Measurements from ENCODE around the gene RXYLT1. TPM values are rescaled to one million over a fixed set of nuclear protein-coding genes. Genes with fewer than 3 reads are reported as not detected.

RXYLT1 gene
- total RNA-seq, 1 donor from 2014 or later: 10.8 TPM

- Mint-ChIP-seq H3K9me3 (no peaks in the 10 kb centered on the region), H3K27ac (no peak overlapping the region), H3K27me3 (ENCODE audit: insufficient read depth, low read depth) (no peaks in the 10 kb centered on the region), H3K4me1 (no peaks in the 10 kb centered on the region), H3K4me3 (no peak overlapping the region), H3K36me3 (peaks cover 14% of the 10 kb centered on the region)
- no peaks in the 10 kb centered on the region for H3K27me3 ChIP-seq
- H3K27ac ChIP-seq: no peak overlapping the region
- H3K36me3 ChIP-seq: peaks cover 3% of the 10 kb centered on the region
- H3K9ac ChIP-seq: no peak overlapping the region
- no peak overlapping the region for H3K4me2 ChIP-seq
- TF ChIP-seq, protein P1, sequence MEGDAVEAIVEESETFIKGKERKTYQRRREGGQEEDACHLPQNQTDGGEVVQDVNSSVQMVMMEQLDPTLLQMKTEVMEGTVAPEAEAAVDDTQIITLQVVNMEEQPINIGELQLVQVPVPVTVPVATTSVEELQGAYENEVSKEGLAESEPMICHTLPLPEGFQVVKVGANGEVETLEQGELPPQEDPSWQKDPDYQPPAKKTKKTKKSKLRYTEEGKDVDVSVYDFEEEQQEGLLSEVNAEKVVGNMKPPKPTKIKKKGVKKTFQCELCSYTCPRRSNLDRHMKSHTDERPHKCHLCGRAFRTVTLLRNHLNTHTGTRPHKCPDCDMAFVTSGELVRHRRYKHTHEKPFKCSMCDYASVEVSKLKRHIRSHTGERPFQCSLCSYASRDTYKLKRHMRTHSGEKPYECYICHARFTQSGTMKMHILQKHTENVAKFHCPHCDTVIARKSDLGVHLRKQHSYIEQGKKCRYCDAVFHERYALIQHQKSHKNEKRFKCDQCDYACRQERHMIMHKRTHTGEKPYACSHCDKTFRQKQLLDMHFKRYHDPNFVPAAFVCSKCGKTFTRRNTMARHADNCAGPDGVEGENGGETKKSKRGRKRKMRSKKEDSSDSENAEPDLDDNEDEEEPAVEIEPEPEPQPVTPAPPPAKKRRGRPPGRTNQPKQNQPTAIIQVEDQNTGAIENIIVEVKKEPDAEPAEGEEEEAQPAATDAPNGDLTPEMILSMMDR (IDR thresholded peaks at IDR 0.05): no peak
- TF ChIP-seq EZH2phosphoT487 (IDR thresholded peaks at IDR 0.05): no peak
- TF ChIP-seq EZH2 (IDR thresholded peaks at IDR 0.05): no peak
- H3K9me3 ChIP-seq (ENCODE audit: low read depth): no peaks in the 10 kb centered on the region
- no peaks in the 10 kb centered on the region for H3F3A ChIP-seq (ENCODE audit: low read depth)
- no peak for DNase-seq (ENCODE audit: low spot score)
- H3K4me1 ChIP-seq: peaks cover 5% of the 10 kb centered on the region
- H4K20me1 ChIP-seq (ENCODE audit: low read depth): no peaks in the 10 kb centered on the region
- H2AFZ ChIP-seq (replicated peaks): no peak overlapping the region
- no peaks in the 10 kb centered on the region for H3K79me2 ChIP-seq (ENCODE audit: low read depth)
- no peak overlapping the region for H3K4me3 ChIP-seq
Observed at GRCh38 chr12:63790608-63790945, 10.9 kb downstream of the RXYLT1 start.

- H3K4me3 ChIP-seq: no peak overlapping the region
Observed at GRCh38 chr12:63792338-63792737, 12.6 kb downstream of the RXYLT1 start.

DNA sequence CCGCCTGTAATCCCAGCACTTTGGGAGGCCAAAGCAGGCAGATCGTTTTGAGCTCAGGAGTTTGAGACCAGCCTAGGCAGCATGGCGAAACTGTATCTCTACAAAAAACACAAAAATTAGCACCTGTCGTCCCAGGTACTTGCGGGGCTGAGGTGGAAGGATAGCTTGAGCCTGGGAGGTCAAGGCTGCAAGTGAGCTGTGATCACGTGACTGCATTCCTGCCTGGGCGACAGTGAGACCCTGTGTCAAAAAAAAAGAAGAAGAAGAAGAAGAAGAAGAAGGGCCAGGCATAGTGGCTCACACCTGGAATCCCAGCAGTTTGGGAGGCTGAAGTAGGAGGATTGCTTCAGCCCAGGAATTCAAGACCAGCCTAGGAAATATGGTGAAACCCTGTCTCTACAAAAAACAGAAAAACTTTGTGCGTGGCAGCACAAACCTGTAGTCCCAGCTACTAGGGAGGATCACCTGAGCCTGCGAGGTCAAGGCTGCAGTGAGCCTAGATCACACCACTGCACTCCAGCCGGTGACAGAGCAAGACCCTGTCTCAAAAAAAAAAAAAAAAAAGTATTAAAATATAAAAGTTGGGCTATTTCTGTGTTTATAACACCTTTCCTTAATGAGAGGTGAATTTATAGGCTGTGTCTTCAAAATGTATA, 15.5 kb downstream of the RXYLT1 start:
- Mint-ChIP-seq H3K9me3 (no peaks in the 10 kb centered on the region), H3K36me3 (peaks cover 5% of the 10 kb centered on the region), H3K27ac (no peak overlapping the region), H3K27me3 (ENCODE audit: insufficient read depth, low read depth) (no peaks in the 10 kb centered on the region), H3K4me1 (no peaks in the 10 kb centered on the region), H3K4me3 (no peak overlapping the region)
- peaks cover 5% of the 10 kb centered on the region for H3K4me1 ChIP-seq
- no peaks in the 10 kb centered on the region for H3K79me2 ChIP-seq (ENCODE audit: low read depth)
- H3F3A ChIP-seq (ENCODE audit: low read depth): no peaks in the 10 kb centered on the region
- no peak overlapping the region for H2AFZ ChIP-seq (replicated peaks)
- H3K4me3 ChIP-seq: no peak overlapping the region
- TF ChIP-seq, protein P1 (IDR thresholded peaks at IDR 0.05): no peak
- TF ChIP-seq EZH2phosphoT487 (IDR thresholded peaks at IDR 0.05) (no peak), EZH2 (IDR thresholded peaks at IDR 0.05) (no peak)
- no peaks in the 10 kb centered on the region for H3K27me3 ChIP-seq
- H4K20me1 ChIP-seq (ENCODE audit: low read depth): no peaks in the 10 kb centered on the region
- no peaks in the 10 kb centered on the region for H3K36me3 ChIP-seq
- H3K9ac ChIP-seq: no peak overlapping the region
- DNase-seq (ENCODE audit: low spot score): no peak
- H3K4me2 ChIP-seq: no peak overlapping the region
- H3K27ac ChIP-seq: no peak overlapping the region
- no peaks in the 10 kb centered on the region for H3K9me3 ChIP-seq (ENCODE audit: low read depth)

More at GRCh38 chr12:63792338-63792737, 12.6 kb downstream of the RXYLT1 start:
- Mint-ChIP-seq H3K27me3 (ENCODE audit: insufficient read depth, low read depth) (no peaks in the 10 kb centered on the region), H3K9me3 (no peaks in the 10 kb centered on the region), H3K4me1 (no peaks in the 10 kb centered on the region), H3K4me3 (no peak overlapping the region), H3K27ac (no peak overlapping the region), H3K36me3 (peaks cover 12% of the 10 kb centered on the region)
- no peak overlapping the region for H3K4me2 ChIP-seq
- no peak for DNase-seq (ENCODE audit: low spot score)
- H2AFZ ChIP-seq (replicated peaks): no peak overlapping the region
- H3K36me3 ChIP-seq: no peaks in the 10 kb centered on the region
- no peaks in the 10 kb centered on the region for H3K27me3 ChIP-seq
- H3K4me1 ChIP-seq: peaks cover 5% of the 10 kb centered on the region
- H3K9ac ChIP-seq: no peak overlapping the region
- no peaks in the 10 kb centered on the region for H3K9me3 ChIP-seq (ENCODE audit: low read depth)
- no peaks in the 10 kb centered on the region for H4K20me1 ChIP-seq (ENCODE audit: low read depth)
- no peak for TF ChIP-seq EZH2 (IDR thresholded peaks at IDR 0.05)
- TF ChIP-seq, protein P1 (IDR thresholded peaks at IDR 0.05): no peak
- TF ChIP-seq EZH2phosphoT487 (IDR thresholded peaks at IDR 0.05): no peak
- H3K79me2 ChIP-seq (ENCODE audit: low read depth): no peaks in the 10 kb centered on the region
- no peak overlapping the region for H3K27ac ChIP-seq
- H3F3A ChIP-seq (ENCODE audit: low read depth): no peaks in the 10 kb centered on the region

Data from neural progenitor cell (in vitro differentiated cells).